K562 (cell line): ENCODE measurements around the gene H2AZ2. TPM values are rescaled to one million over a fixed set of nuclear protein-coding genes. Genes with fewer than 3 reads are reported as not detected.

Source experiments
- ATF3 ChIP-seq, 2 experiments: fragments of 450-650 bp in 1 of 2; sonication (generic) in 1 of 2; formaldehyde crosslinking in 1 of 2; IDR thresholded peaks in 1 of 2; conservative IDR thresholded peaks in 1 of 2; 2 replicates each; pipeline versions ENCODE4 v1.6.1 to v1.8.1; 2016 to 2023; ENCODE audit warnings: mild to moderate bottlenecking in 2 of 2, moderate library complexity in 2 of 2, inconsistent platforms in 1 of 2, missing genetic modification reagents in 1 of 2
- CUX1 ChIP-seq: fragments of 200-800 bp; sonication (Bioruptor generic); IDR thresholded peaks from 2 replicates; pipeline ENCODE4 v1.6.1; 2016; ENCODE audit warnings: missing genetic modification characterization, missing compliant biosample characterization
- E2F1 ChIP-seq: sonication (generic); formaldehyde crosslinking; IDR thresholded peaks from 2 replicates; pipeline ENCODE4 v1.8.1; 2023; ENCODE audit warnings: mild to moderate bottlenecking, missing genetic modification reagents, moderate library complexity
- ELF4 ChIP-seq: fragments of 450-650 bp; formaldehyde crosslinking; IDR thresholded peaks from 2 replicates; pipeline ENCODE4 v1.4.0; 2022; ENCODE audit warnings: missing genetic modification characterization
- HCFC1 ChIP-seq: IDR thresholded peaks from 2 replicates; pipeline ENCODE4 v1.6.1; 2012; ENCODE audit warnings: low read depth, low read length, improper control_type of control experiment
- HES1 ChIP-seq: fragments of 450-650 bp; IDR thresholded peaks from 2 replicates; pipeline ENCODE4 v1.6.1; 2016; ENCODE audit warnings: low read depth, mild to moderate bottlenecking, moderate library complexity
- ID3 ChIP-seq, 2 experiments: fragments of 250-450 bp in 1 of 2; fragments of 450-650 bp in 1 of 2; sonication (Bioruptor Pico) in 1 of 2; IDR thresholded peaks; 2 replicates each; pipeline versions ENCODE4 v1.6.1 to v1.8.0; 2016 to 2021; ENCODE audit warnings: mild to moderate bottlenecking in 2 of 2, moderate library complexity in 2 of 2, missing compliant biosample characterization in 1 of 2, missing genetic modification characterization in 1 of 2
- MAX ChIP-seq: sonication (generic); formaldehyde crosslinking; IDR thresholded peaks from 2 replicates; pipeline ENCODE4 v1.9.0; 2022; ENCODE audit warnings: mild to moderate bottlenecking, missing genetic modification reagents
- RBFOX2 ChIP-seq: fragments of 200-400 bp; formaldehyde crosslinking; IDR thresholded peaks from 2 replicates; pipeline ENCODE4 v1.6.1; 2017; ENCODE audit warnings: low read depth, mild to moderate bottlenecking, low read length, moderate library complexity
- THAP12 ChIP-seq: fragments of 250-450 bp; sonication (Bioruptor Pico); IDR thresholded peaks from 2 replicates; pipeline ENCODE4 v1.9.0; 2021; ENCODE audit warnings: mild to moderate bottlenecking, inconsistent platforms
- U2AF2 ChIP-seq: fragments of 200-400 bp; formaldehyde crosslinking; optimal IDR thresholded peaks from 2 replicates; pipeline ENCODE3; 2017; ENCODE audit warnings: low read depth, mild to moderate bottlenecking, low read length
- ZBTB43 ChIP-seq: sonication (generic); formaldehyde crosslinking; IDR thresholded peaks from 2 replicates; pipeline ENCODE4 v1.8.0; 2023; ENCODE audit warnings: mild to moderate bottlenecking, missing genetic modification reagents
- polyA plus RNA-seq, 8 experiments: library from polyadenylated mRNA; depleted of rRNA in 4 of 8; stranded (reverse) in 5 of 8; unstranded in 3 of 8; fragments of >200 nt; fragmentation: Nextera tagmentation in 2 of 8; fragmentation: Illumina TruSeq in 1 of 8; extraction: Ambion mirVana in 2 of 8; extraction: Trizol in 1 of 8; gene quantifications; 2 replicates each; pipeline versions ENCODE4 v1.2.1 to v1.2.3, GENCODE V29; 2011 to 2014; ENCODE audit warnings: inconsistent platforms in 1 of 8, missing spikeins in 1 of 8
- total RNA-seq, 7 experiments: library from RNA; depleted of rRNA in 6 of 7; stranded (reverse); fragments of >200 nt in 6 of 7; fragmentation: Illumina TruSeq in 2 of 7; extraction: Trizol in 2 of 7; gene quantifications; 2 replicates each; pipeline versions ENCODE4 v1.2.1 to v1.2.3, GENCODE V29; 2011 to 2021; ENCODE audit warnings: low replicate concordance in 1 of 7

The H2AZ2 gene
- total and polyA plus RNA-seq, 9 of the 15 experiments (the other 6 are each of a cell fraction or from before 2014, with no cell fraction given), result 105 to 382 (median 286) TPM

- no peak for TF ChIP-seq HCFC1
- TF ChIP-seq ZBTB43 (CRISPR knock-in tag), result no peak
- no peak for TF ChIP-seq CUX1
- TF ChIP-seq MAX (CRISPR knock-in tag), result no peak
- no peak for TF ChIP-seq ATF3 (IDR thresholded peaks at IDR 0.05)
- no peak for TF ChIP-seq ATF3 (CRISPR knock-in tag; conservative IDR thresholded peaks at IDR 0.05)
- TF ChIP-seq U2AF2, result no peak
- TF ChIP-seq HES1, result no peak
- TF ChIP-seq RBFOX2, result peak; percentile 30; the same call in 1 of the 2 replicates
- no peak for TF ChIP-seq E2F1 (CRISPR knock-in tag)
- no peak for TF ChIP-seq THAP12
- no peak for TF ChIP-seq ID3 (CRISPR knock-in tag; IDR thresholded peaks at IDR 0.05)
- no peak for TF ChIP-seq ID3 (tag; IDR thresholded peaks at IDR 0.05)
- no peak for TF ChIP-seq ELF4
These were observed 32.6 kb upstream of the H2AZ2 start (continued) for GRCh38 chr7:44880317-44881018.
